ENCODE data around the gene WSCD2.

The WSCD2 gene

GRCh38 chr12:108140501-108140900, 11.4 kb downstream of the WSCD2 start:
- no peak overlapping the region for H3K4me3 ChIP-seq (ENCODE audit: low read depth, low read length)
- in situ Hi-C loops (cut with HindIII; ENCODE audit: low sequenced_read_pairs), result loop anchor here (5.0 kb wide), 2 partner anchors 53 to 57 kb away; no protein-coding TSS in a partner anchor
- no peak for DNase-seq (ENCODE audit: low read depth)
- TF ChIP-seq, protein P1, sequence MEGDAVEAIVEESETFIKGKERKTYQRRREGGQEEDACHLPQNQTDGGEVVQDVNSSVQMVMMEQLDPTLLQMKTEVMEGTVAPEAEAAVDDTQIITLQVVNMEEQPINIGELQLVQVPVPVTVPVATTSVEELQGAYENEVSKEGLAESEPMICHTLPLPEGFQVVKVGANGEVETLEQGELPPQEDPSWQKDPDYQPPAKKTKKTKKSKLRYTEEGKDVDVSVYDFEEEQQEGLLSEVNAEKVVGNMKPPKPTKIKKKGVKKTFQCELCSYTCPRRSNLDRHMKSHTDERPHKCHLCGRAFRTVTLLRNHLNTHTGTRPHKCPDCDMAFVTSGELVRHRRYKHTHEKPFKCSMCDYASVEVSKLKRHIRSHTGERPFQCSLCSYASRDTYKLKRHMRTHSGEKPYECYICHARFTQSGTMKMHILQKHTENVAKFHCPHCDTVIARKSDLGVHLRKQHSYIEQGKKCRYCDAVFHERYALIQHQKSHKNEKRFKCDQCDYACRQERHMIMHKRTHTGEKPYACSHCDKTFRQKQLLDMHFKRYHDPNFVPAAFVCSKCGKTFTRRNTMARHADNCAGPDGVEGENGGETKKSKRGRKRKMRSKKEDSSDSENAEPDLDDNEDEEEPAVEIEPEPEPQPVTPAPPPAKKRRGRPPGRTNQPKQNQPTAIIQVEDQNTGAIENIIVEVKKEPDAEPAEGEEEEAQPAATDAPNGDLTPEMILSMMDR (IDR thresholded peaks at IDR 0.05; ENCODE audit: low read depth, low read length, missing control alignments), result no peak

GRCh38 chr12:108141600-108142130, 12.6 kb downstream of the WSCD2 start:
- TF ChIP-seq, protein P1 (IDR thresholded peaks at IDR 0.05; ENCODE audit: low read depth, low read length, missing control alignments), result no peak

DNA sequence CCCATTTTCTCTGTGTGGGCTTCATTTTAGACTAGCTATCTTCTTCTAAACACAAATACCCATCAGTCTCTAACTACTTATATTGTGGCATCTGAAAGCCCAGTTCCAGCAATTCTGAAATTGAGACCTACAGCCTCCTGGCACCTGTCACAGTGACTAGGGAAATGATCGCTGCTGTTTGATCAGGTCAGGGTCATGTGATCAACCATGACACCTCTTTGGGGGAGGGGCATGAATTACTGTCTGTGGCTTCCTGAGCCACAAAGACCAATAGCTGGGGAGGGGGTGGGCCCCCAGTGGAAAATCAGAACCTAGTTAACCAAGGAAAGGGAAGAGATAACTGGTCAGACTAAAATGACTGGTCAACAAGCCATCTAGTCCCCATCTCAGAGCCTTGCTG, 14.1 kb downstream of the WSCD2 start:
- no peak for DNase-seq (ENCODE audit: low read depth)
- H3K4me3 ChIP-seq (ENCODE audit: low read depth, low read length), result no peak overlapping the region
- in situ Hi-C loops (cut with HindIII; ENCODE audit: low sequenced_read_pairs), result loop anchor here (5.0 kb wide), 2 partner anchors 54 to 56 kb away; no protein-coding TSS in a partner anchor
- TF ChIP-seq, protein P1 (IDR thresholded peaks at IDR 0.05; ENCODE audit: low read depth, low read length, missing control alignments), result no peak

More at GRCh38 chr12:108141600-108142130, 12.6 kb downstream of the WSCD2 start:
- H3K4me3 ChIP-seq (ENCODE audit: low read depth, low read length), result no peak overlapping the region
- in situ Hi-C loops (cut with HindIII; ENCODE audit: low sequenced_read_pairs), result loop anchor here (5.0 kb wide), 2 partner anchors 54 to 56 kb away; no protein-coding TSS in a partner anchor
- no peak for DNase-seq (ENCODE audit: low read depth)

GRCh38 chr12:108144080-108144479, 15.0 kb downstream of the WSCD2 start:
- in situ Hi-C loops (cut with HindIII; ENCODE audit: low sequenced_read_pairs), result loop anchor here (5.0 kb wide), 2 partner anchors 53 to 57 kb away; no protein-coding TSS in a partner anchor
- H3K4me3 ChIP-seq (ENCODE audit: low read depth, low read length), result no peak overlapping the region
- no peak for DNase-seq (ENCODE audit: low read depth)
- TF ChIP-seq, protein P1 (IDR thresholded peaks at IDR 0.05; ENCODE audit: low read depth, low read length, missing control alignments), result no peak

- H3K4me3 ChIP-seq (ENCODE audit: low read depth, low read length), result no peak overlapping the region
- in situ Hi-C loops (cut with HindIII; ENCODE audit: low sequenced_read_pairs), result no loop called here
- TF ChIP-seq, protein P1 (IDR thresholded peaks at IDR 0.05; ENCODE audit: low read depth, low read length, missing control alignments), result no peak
Observed at GRCh38 chr12:108145011-108145410, 15.9 kb downstream of the WSCD2 start.

GRCh38 chr12:108146035-108146893, 17.2 kb downstream of the WSCD2 start:
- H3K4me3 ChIP-seq (ENCODE audit: low read depth, low read length), result no peak overlapping the region
- no peak for DNase-seq (ENCODE audit: low read depth)
- TF ChIP-seq, protein P1 (IDR thresholded peaks at IDR 0.05; ENCODE audit: low read depth, low read length, missing control alignments), result no peak
- in situ Hi-C loops (cut with HindIII; ENCODE audit: low sequenced_read_pairs), result no loop called here

More at GRCh38 chr12:108145011-108145410, 15.9 kb downstream of the WSCD2 start:
- DNase-seq (ENCODE audit: low read depth), result no peak
